IPS-20b (cell line): Measurements from ENCODE around the gene GNMT.
A peak's percentile ranks its signal among the peaks of the same experiment; 100 is the strongest.
"Not testable (repeated sequence)": the region's sequence is repeated elsewhere in the genome, so short reads cannot be mapped to it uniquely, and the experiment has no call there.

ENCODE experiments used
- H3K27ac ChIP-seq: one replicate; pipeline ENCODE4 v1.5.1; 2013; ENCODE audit warnings: low read length
- H3K27me3 ChIP-seq: 2 replicates; pipeline ENCODE4 v1.6.1; 2013; ENCODE audit warnings: mild to moderate bottlenecking, low read length, inconsistent platforms; ENCODE audit not compliant: insufficient read depth
- H3K36me3 ChIP-seq: 2 replicates; pipeline ENCODE4 v1.6.1; 2013; ENCODE audit warnings: low read depth, mild to moderate bottlenecking, inconsistent platforms, low read length, moderate library complexity; ENCODE audit not compliant: insufficient read depth
- H3K4me1 ChIP-seq: 2 replicates; pipeline ENCODE4 v1.6.1; 2013; ENCODE audit warnings: mild to moderate bottlenecking, control low read depth, inconsistent platforms, low read length, moderate library complexity; ENCODE audit not compliant: insufficient read depth
- H3K4me3 ChIP-seq: 2 replicates; pipeline ENCODE4 v1.5.1; 2013; ENCODE audit warnings: mild to moderate bottlenecking, low read length, inconsistent platforms
- H3K9ac ChIP-seq: 2 replicates; pipeline ENCODE4 v1.6.1; 2013; ENCODE audit warnings: low read depth, mild to moderate bottlenecking, inconsistent platforms, low read length, moderate library complexity
- H3K9me3 ChIP-seq: 2 replicates; pipeline ENCODE4 v1.6.1; 2013; ENCODE audit warnings: mild to moderate bottlenecking, low read depth, low read length, inconsistent platforms; ENCODE audit not compliant: insufficient read depth

Gene GNMT

GRCh38 chr6:42981836-42982235 lies 21.3 kb downstream of the GNMT start:
- Histone ChIP-seq H3K27me3 (no peaks in the 10 kb centered on the region), H3K9me3 (no peaks in the 10 kb centered on the region), H3K4me1 (no peaks in the 10 kb centered on the region; the same call in 1 of the 2 replicates), H3K9ac (no peak overlapping the region), H3K36me3 (peaks cover 5% of the 10 kb centered on the region; the same call in 1 of the 2 replicates), H3K27ac (no peak overlapping the region), H3K4me3 (no peak overlapping the region)

- H3K27me3 ChIP-seq = no peaks in the 10 kb centered on the region
- H3K9ac ChIP-seq = peak within 1 kb of the TSS; percentile 87; the same call in 1 of the 2 replicates
- peaks cover 13% of the 10 kb centered on the region for H3K36me3 ChIP-seq
- peak within 1 kb of the TSS; percentile 80 for H3K4me3 ChIP-seq
- H3K9me3 ChIP-seq = no peaks in the 10 kb centered on the region
- H3K4me1 ChIP-seq = no peaks in the 10 kb centered on the region; the same call in 1 of the 2 replicates
- H3K27ac ChIP-seq = peak within 1 kb of the TSS; percentile 4
These were observed 23.7 kb downstream of the GNMT start, which contains the start of gene PPP2R5D for GRCh38 chr6:42984001-42984923. PPP2R5D (plus strand) TSS chr6:42984570; CDS start chr6:42984678, 108 bp downstream.

GRCh38 chr6:42984924-42985475 lies 24.4 kb downstream of the GNMT start:
- no peaks in the 10 kb centered on the region for H3K9me3 ChIP-seq
- peaks cover 21% of the 10 kb centered on the region for H3K36me3 ChIP-seq
- peak overlapping the region; percentile 87; the same call in 1 of the 2 replicates for H3K9ac ChIP-seq
- no peak overlapping the region for H3K27ac ChIP-seq
- peak overlapping the region; percentile 80 for H3K4me3 ChIP-seq
- no peaks in the 10 kb centered on the region for H3K27me3 ChIP-seq
- H3K4me1 ChIP-seq = no peaks in the 10 kb centered on the region

- Histone ChIP-seq H3K9me3 (no peaks in the 10 kb centered on the region), H3K4me3 (no peak overlapping the region), H3K9ac (no peak overlapping the region), H3K4me1 (no peaks in the 10 kb centered on the region), H3K27ac (no peak overlapping the region), H3K36me3 (peaks cover 32% of the 10 kb centered on the region), H3K27me3 (no peaks in the 10 kb centered on the region)
These were observed 27.2 kb downstream of the GNMT start for GRCh38 chr6:42987533-42988451.

- no peaks in the 10 kb centered on the region for H3K4me1 ChIP-seq
- H3K27ac ChIP-seq = no peak overlapping the region
- H3K36me3 ChIP-seq = peaks cover 32% of the 10 kb centered on the region
- H3K27me3 ChIP-seq = no peaks in the 10 kb centered on the region
- no peak overlapping the region for H3K9ac ChIP-seq
- H3K9me3 ChIP-seq = no peaks in the 10 kb centered on the region
- no peak overlapping the region for H3K4me3 ChIP-seq
These were observed 28.0 kb downstream of the GNMT start for GRCh38 chr6:42988486-42989020.

GRCh38 chr6:42989923-42990322 lies 29.4 kb downstream of the GNMT start:
- Histone ChIP-seq H3K4me3 (no peak overlapping the region), H3K27ac (no peak overlapping the region), H3K36me3 (peaks cover 32% of the 10 kb centered on the region), H3K4me1 (no peaks in the 10 kb centered on the region), H3K27me3 (no peaks in the 10 kb centered on the region), H3K9ac (no peak overlapping the region), H3K9me3 (no peaks in the 10 kb centered on the region)

- Histone ChIP-seq H3K9ac (no peak overlapping the region), H3K27ac (no peak overlapping the region), H3K4me3 (no peak overlapping the region), H3K36me3 (peaks cover 26% of the 10 kb centered on the region), H3K27me3 (no peaks in the 10 kb centered on the region), H3K9me3 (no peaks in the 10 kb centered on the region), H3K4me1 (no peaks in the 10 kb centered on the region)
These were observed 32.9 kb downstream of the GNMT start for GRCh38 chr6:42993445-42993844.

GRCh38 chr6:42996513-42996912 lies 36.0 kb downstream of the GNMT start:
- no peaks in the 10 kb centered on the region for H3K4me1 ChIP-seq
- H3K9ac ChIP-seq = no peak overlapping the region
- no peak overlapping the region for H3K4me3 ChIP-seq
- H3K9me3 ChIP-seq = no peaks in the 10 kb centered on the region
- no peak overlapping the region for H3K27ac ChIP-seq
- no peaks in the 10 kb centered on the region for H3K27me3 ChIP-seq
- H3K36me3 ChIP-seq = no peaks in the 10 kb centered on the region

- H3K4me1 ChIP-seq, H3K27me3 ChIP-seq, H3K4me3 ChIP-seq, H3K9ac ChIP-seq, H3K9me3 ChIP-seq, H3K36me3 ChIP-seq, H3K27ac ChIP-seq: not testable (repeated sequence)
These were observed 37.7 kb downstream of the GNMT start for GRCh38 chr6:42998205-42998604.

- no peak overlapping the region for H3K4me3 ChIP-seq
- H3K27ac ChIP-seq = no peak overlapping the region
- no peaks in the 10 kb centered on the region for H3K27me3 ChIP-seq
- no peak overlapping the region for H3K9ac ChIP-seq
- peaks cover 11% of the 10 kb centered on the region; the same call in 1 of the 2 replicates for H3K36me3 ChIP-seq
- H3K4me1 ChIP-seq = no peaks in the 10 kb centered on the region
- H3K9me3 ChIP-seq = no peaks in the 10 kb centered on the region
These were observed 41.3 kb downstream of the GNMT start for GRCh38 chr6:43001843-43002242.

- H3K9ac ChIP-seq = no peak overlapping the region
- peaks cover 51% of the 10 kb centered on the region for H3K36me3 ChIP-seq
- H3K4me1 ChIP-seq = no peaks in the 10 kb centered on the region
- H3K27ac ChIP-seq = no peak overlapping the region
- H3K4me3 ChIP-seq = no peak overlapping the region
- no peaks in the 10 kb centered on the region for H3K9me3 ChIP-seq
- no peaks in the 10 kb centered on the region for H3K27me3 ChIP-seq
These were observed 45.3 kb downstream of the GNMT start for GRCh38 chr6:43005844-43006243.
